NCI-H128 (cell line): ENCODE results near the gene CCDC30.

Experiments used
- DNase-seq: peaks from one replicate; lab custom pipeline; 2025; ENCODE audit not compliant: unreplicated experiment; lab: John Stamatoyannopoulos, UW

Gene CCDC30

DNA sequence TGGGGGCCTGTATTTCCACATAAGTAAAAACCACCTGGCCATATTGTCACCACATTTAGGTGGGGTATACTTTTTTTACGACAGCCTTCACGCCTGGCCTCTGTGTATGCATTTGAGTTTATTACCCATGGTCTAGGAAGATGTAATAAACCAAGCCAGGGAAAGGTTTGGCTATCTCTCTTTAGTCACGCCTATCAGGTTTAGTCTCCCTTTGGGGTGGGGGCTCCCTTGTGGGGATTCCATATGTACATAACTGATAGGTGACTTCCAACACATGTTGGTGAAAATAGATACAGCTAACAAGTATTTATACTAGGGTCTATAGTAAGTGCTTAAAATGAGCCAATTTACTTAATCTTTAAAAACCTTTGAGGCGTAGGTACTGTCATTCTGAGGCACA, 223.3 kb downstream of the CCDC30 start:
- DNase-seq = no peak

GRCh38 chr1:42689912-42690311, 226.8 kb downstream of the CCDC30 start:
- no peak for DNase-seq

- no peak for DNase-seq
Observed at GRCh38 chr1:42690477-42691156, 227.5 kb downstream of the CCDC30 start.

- no peak for DNase-seq
Observed at GRCh38 chr1:42691157-42691498, 228.0 kb downstream of the CCDC30 start.

DNA sequence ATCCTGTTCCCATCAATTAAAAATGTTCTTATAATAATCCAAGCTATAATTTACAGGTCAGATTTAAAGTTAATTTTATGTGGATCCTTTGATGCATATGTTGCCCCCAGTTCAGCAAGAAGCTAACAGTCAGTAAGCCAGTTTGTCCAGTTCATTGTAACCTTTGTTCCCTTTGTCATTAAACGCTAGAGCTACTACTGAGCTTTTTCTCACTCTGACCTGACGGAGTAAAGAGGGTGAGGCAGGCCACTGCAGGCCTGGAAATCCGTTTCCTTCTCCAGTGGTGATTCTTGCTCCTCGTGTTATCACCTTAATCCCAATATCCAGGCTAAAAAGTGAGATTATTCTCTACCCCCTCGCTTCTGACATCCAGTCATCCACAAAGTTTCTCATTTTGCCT, 229.4 kb downstream of the CCDC30 start:
- DNase-seq = no peak

- no peak for DNase-seq
Observed at GRCh38 chr1:42692911-42693310, 229.8 kb downstream of the CCDC30 start.

DNA sequence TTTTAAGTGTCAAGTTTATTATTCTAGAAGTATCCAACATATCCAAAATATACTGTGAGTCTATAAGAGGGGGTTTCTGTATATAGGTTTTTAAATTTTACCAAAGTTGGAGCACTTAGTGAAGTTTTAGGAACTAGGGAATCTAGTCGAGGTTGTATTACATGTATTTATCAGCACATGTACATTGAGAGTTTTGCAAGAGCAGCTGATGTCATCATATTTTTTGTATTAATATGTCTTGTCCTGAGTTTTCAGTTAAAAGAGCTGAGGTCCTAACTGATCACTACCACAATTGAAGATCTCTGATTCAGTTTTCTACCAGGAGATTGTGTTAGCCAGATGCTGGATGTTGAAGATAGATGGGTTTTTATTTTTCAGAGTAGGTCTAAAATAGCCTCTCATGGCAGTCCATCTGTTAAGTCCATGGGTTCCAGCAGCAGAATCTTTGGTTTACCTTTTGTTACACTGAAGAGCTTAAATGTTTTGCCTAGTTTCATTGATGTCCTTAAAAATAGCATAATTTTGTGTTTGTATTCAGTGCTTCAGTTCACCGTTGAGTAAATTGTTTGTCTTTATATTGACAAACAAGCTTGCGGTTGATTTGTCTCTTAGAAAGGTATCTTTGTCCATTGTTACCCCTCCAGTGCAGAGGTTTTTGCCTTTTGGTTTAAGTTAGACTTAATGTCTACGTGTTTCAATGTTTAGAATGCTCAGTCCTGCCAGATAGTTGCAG, 235.2 kb downstream of the CCDC30 start:
- no peak for DNase-seq

- no peak for DNase-seq
Observed at GRCh38 chr1:42700006-42700405, 236.9 kb downstream of the CCDC30 start.

DNA sequence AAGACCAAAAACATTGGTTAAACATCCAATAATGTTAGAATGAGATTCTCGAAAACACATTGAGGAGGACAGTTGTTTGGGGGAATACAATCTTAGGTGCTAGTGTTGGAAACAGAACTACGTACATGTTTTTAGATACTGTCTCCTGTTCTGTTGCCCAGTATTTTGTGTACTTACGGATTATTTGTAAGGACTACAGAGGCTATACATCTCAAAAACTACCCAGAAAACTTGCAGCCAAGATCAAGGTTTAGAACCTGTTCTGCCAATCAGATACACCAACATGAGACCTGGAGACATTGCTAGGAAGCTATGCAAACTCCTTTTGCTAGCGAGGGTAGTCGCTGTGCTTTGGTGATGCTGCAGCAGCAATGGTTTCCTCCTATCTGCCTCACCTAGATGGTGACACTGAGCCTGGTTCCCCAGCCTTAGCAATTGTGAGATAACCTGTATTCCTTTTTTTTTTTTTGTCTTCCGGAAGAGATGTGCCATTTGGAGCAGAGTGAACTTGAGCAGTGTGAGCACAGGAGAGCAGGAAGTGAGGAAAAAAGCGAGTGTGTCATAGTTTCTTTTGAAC, 240.9 kb downstream of the CCDC30 start:
- no peak for DNase-seq
